ENCODE data around the gene RGS10.

The RGS10 gene

DNA sequence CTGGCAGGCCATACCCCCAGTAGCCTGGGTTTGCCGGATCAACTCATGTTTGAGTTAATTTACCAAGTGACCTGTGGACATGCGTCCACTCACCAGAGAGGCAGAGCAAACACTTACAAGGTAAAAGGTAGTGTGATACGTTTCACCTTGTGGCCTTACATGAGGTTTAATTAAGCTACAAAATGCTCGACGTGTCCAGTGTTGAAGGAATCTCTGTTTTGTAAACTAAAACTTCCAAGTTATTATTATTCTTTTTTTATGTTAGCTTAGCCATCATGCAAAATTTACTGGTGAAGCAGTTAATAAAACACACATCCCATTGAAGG, 42.9 kb downstream of the RGS10 start:
- DNase-seq (ENCODE audit: insufficient read length, low spot score): no peak
- no peak for FAIRE-seq

DNA sequence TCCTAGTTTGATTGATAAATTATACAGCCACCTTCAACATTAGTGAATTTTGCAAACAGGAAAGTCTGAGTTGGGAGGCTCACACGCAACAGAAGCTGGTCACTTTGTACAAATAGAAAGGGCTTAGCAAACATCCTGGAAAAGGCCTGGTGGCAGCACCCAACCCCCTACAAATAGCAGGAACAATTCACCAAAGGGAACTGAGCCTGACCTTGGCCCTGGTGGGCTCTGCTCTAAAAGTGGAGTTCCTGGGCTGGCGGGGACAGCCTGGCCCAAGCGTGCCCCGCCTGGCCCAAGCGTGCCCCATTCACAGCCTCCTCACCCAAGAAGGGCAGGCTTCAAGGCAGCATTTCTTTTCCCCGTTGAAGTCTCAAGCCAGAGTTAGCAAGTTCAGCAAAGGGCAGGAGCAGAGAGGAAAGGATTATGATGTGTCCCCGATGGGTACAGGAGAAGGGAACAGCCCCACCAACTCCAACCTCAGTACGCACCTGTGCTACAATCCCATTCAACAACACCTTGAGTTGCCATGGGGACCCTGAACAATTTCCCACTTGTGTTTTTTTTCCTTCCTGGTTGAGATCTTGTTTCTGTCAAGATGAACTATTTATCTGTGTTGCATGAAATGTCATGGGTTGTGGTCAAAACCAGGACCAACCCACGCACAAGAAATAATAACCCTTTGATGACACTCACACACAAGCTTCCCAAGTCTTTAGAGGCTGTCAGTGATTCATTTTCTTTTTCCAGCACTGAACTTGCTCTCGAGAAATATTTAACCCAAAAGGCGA, 43.4 kb downstream of the RGS10 start:
- FAIRE-seq (peak; percentile 51), DNase-seq (ENCODE audit: insufficient read length, low spot score) (no peak)

DNA sequence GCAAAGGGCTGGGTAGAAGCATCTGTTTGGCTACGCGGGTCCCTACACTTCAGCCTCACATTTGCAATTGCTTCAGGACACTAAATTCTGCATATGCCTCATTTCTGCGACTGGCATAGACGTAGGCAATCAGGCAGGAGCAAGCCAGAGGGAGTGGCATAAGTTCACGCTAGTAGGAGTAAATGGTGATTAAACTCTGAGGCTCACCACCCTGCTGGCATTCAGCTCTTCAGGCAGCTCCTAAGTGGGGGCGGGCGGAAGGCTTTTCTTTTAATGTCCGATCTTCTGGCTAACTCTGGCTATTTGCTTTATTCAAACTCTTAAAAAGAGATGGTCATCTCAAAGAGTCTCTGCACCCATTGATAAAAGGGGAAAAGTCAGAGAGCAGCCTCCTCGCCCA, 45.3 kb downstream of the RGS10 start:
- FAIRE-seq (no peak), DNase-seq (ENCODE audit: insufficient read length, low spot score) (no peak)

DNA sequence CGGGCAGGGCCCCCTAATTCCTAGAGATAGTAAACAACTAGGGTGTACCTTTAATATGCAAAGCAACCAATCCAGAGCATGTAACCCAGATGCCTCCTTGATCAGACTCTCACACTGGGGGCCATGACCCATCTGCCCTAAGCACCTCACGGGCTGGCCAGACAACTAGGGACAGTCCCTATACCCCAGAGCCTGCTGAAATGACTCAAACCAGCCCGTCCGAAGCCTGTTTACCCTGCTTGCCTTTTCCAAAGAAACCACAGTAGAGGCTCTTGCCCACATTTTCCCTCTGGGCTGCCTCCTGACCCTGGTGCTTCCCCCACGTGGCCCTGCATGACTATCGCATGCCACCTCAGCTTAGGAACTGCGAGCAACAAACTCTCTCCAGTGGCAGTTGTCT, 46.2 kb downstream of the RGS10 start:
- FAIRE-seq (no peak), DNase-seq (ENCODE audit: insufficient read length, low spot score) (no peak)

DNA sequence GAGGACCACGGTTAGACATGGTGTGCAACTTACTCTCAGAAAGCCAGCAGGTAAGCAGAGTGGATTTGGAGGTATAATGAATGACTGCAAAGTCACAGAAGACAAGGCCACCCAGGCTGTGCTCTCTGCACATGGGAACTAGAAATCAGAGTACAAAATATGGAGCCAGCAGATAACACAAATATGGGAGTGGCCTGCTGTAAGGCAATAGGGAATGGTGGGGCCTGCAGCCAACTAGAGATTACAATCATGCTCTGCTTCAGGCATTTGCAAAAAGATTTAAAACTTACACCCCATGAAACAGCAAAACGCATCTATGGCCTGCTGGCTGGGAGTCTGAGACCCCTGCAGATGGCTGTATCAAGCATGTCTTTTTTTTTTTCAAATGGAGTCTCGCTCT, 47.0 kb downstream of the RGS10 start:
- FAIRE-seq: no peak
- no peak for DNase-seq (ENCODE audit: insufficient read length, low spot score)

DNA sequence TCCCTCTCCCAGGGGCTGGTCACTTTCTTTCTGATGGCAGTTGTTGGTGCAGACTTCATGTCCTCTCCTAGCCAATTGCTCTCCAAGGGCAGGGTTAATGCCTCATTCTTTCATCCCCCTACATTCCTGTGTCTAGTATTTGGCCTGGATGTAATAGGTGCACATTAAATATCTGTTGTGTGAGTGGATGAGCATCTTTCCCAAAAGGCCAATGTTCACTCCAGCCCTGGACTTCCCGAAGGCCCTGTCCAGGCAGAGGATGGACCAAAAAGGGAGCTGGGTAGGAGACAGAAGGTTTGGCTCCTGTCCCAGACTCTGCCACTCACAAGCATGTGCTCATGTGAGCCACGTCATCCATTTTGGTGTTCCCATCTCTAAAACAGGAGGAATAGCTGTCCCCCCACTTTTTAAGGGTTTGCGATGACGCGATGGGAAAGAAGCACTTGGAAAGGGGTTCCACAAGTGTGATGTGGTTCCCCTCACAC, 47.5 kb downstream of the RGS10 start:
- FAIRE-seq: no peak
- no peak for DNase-seq (ENCODE audit: insufficient read length, low spot score)

DNA sequence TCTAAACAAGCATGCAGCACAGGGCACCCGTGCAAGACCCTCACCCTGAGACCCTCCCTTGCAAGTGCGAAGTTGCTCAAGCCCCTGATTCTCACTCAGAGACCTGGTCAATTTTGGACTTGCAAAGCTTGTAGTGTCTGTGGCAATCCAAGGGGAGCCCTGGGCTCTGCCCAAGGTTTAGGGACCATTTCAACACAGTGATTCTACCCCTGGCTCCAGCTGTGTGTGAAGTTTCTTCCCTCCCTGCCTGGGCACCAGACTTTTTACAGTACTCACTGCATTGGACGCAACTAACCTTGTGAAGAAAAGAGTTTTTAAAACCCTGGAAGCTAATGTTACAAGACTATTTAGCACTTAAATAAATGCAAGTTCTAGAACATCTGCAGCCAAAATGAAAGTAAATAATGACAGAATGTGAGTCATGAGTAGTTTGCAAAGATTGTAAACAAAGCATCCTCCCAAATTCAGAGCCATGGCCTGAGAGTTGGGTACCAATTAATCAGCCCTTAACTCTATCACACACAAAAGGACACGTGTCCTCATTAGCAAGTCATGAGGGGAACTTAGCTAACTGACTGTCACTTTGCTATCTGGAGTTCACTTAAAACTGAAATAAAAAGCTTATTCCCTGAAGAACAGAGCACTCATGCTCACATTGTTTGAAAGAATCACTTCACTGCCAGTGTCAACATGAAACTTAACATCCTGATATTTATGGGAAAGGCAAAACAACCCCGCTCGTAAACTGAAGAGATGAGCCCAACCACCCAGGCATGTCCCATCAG, 48.1 kb downstream of the RGS10 start:
- FAIRE-seq (no peak), DNase-seq (ENCODE audit: insufficient read length, low spot score) (no peak)

DNA sequence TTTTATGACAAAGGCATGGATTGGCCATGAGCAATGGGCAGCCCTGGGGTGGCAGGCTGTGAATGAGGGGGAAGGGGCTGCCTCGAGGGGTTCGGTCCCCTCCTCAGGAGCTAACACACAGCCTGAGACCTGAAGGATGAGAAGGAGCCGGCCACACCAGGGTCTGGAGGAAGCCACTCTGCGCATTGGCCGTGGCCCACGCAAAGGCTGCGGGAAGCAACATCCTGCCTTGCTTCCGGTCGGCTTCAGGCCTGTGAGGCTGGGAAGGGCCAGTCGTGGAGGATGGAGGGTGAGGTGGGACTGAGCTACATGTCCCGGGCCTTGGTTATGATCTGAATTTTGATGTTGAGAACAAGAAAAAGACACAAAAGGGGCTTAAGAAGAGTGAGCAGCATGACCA, 49.4 kb downstream of the RGS10 start:
- DNase-seq (ENCODE audit: insufficient read length, low spot score) (no peak), FAIRE-seq (no peak)

DNA sequence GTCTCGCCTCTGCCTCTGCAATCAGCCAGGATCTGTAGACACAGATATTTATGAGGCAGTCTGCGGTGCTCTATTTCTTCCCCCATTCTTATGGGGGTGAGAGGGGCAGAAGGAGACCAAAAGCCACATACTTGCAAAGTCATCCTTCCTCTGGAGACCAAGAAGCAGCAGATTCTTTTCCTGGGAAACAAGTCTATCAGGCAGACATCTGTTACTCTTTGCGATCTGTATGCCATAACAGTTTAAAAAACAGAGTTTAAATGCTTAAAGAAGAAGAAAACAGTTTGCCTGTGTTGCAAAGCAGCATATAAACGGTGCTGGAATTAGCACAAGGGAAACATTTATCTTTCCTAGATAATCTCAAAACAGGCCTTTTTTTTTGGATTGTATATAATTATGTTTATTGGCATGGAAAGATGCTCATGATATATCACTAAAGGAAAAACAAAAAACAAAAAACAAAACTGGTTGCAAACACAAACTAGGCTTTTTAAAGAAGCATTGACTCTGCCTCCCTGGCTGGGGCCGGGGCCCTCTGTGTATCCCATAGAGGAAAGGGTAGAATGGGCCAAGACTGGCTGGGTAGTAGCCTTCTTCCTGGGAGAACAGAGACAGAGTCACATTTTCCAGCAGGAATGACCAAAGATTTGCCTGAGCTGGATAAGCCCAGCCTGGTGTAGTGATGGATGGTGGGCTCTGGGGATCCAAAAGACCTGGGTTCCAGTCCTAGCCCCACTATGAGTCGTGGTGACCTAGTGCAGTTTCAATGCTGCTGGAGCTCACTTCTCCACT, 50.4 kb downstream of the RGS10 start:
- no peak for DNase-seq (ENCODE audit: insufficient read length, low spot score)
- no peak for FAIRE-seq

DNA sequence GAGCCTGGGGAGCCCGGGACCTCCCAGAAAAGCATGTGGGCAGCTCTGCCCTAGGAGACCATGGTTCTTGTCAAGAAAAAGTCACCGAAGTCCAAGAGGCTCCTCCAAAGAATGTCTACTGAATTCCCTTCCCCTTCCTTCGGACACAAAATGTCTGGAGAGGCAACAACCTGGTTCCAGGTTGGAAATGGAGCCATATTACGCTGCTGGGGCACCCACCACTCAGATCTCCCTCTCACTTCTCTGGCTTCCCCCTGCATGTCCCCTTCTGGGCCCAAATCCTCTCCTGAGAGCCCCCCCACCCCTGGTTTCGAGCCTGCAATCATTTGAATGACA, 52.6 kb downstream of the RGS10 start:
- no peak for DNase-seq (ENCODE audit: insufficient read length, low spot score)
- FAIRE-seq: no peak

DNA sequence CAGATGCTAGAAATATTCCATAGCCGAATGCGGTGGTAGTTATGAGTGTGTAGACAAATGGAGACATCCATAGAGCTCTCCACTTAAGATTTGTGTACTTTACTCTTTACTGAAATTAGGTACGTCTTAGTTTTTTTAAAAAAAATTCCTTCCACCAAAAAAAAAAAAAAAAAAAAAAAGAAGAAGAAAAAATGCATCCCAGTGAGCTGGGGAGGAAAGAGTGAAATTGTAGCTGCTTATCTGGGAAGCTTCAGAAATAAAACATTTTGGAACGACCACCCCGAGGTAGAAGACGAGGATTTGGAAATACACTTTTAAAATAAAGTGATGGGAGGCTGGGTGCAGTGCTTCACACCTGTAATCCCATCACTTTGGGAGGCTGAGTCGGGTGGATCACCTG, 53.8 kb downstream of the RGS10 start:
- no peak for DNase-seq (ENCODE audit: insufficient read length, low spot score)
- FAIRE-seq: no peak

DNA sequence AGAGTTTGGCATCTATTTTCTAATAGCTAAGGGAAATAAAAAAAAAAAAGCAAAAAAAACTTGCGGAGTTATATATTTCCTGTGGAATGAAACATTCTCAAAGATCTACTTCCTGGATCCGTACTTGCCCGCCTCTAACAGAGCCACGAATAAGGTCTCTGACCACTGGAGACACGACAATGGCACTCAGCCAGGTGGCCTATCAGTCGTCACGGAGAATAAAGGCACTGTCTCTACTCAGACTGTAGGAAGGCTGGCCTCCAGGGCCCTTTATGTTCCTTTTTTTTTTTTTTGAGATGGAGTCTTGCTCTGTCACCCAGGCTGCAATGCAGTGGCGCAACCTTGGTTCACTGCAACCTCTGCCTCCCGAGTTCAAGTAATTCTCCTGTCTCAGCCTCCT, 58.7 kb downstream of the RGS10 start:
- no peak for DNase-seq (ENCODE audit: insufficient read length, low spot score)
- no peak for FAIRE-seq

DNA sequence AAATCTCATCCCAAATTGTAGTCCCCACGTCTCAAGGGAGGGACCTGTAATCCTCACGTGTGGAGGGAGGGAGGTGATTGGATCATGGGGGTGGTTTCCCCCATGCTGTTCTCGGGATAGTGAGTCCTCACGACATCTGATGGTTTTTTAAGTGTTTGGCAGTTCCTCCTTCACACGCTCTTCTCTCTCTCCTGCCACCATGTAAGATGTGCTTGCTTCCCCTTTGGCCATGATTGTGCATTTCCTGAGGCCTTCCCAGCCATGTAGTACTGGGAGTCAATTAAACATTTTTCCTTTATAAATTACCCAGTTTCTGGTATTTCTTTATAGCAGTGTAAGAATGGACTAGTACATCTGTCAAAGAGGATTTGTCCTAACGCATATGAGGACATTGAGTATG, 59.5 kb downstream of the RGS10 start:
- FAIRE-seq: no peak
- DNase-seq (ENCODE audit: insufficient read length, low spot score): no peak

DNA sequence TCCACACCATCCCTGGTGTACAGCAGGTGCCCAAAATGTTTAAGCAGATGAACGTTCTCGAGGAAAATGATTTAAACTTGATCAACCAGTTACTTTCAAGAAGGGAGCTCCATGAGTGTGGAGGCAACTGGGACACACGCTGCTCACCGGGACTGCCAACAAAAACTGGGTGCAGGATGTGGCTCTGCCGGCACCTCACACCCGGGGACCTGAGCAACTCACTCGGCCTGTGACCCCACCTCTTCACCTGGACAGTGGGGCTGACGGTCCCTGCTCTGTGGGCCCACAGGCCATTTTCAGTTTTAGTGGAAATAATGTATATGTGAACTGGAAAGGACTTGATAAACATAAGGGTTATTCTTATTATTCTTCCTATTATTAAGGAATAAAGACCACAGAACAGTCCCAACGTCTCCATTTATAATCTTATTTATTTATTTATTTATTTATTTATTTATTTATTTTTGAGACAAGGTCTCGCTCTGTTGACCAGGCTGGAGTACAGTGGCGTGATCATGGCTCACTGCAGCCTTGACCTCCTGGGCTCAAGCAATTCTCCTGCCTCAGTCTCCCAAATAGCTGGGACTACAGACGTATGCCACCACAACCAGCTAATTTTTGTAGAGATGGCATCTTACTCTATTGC, 60.6 kb downstream of the RGS10 start:
- DNase-seq (ENCODE audit: insufficient read length, low spot score) (no peak), FAIRE-seq (no peak)

DNA sequence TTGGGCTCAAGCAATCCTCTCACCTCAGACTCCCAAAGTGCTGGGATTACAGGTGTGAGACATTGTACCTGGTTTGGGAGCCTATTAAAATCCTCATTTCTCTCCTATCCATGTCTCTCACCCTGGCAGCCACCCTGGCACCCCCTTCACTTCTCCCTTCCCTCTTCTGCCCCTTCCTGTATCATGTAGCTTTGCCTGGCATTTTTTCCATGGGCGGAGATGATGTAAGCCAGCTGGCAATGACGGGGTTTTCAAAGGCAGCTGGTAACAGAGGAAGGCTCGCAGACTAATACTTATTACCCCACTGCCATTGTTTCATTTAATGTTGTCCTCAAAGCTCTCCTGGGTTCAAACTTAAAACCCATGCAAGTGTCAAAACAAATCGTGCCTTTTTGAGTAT, 61.9 kb downstream of the RGS10 start:
- no peak for FAIRE-seq
- no peak for DNase-seq (ENCODE audit: insufficient read length, low spot score)

DNA sequence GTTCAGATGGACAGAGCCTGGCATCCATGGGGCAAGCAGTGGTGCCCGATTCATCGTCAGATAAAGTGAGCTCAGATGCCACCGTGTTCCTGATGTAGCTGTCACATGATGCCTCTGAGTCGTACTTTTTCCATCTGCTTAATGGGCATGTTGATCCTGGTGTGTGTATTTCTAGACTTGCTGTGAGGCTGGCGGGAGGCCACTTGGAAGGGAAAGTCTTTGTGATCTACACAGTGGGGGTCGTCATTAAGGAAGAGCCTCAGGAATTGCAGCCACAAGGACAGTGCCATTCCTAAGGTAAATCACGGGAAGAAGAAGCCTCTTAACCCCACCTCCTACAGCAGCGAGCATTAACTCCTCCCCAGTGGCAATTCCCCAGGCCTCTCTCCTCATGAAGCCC, 63.0 kb downstream of the RGS10 start:
- no peak for DNase-seq (ENCODE audit: insufficient read length, low spot score)
- no peak for FAIRE-seq

DNA sequence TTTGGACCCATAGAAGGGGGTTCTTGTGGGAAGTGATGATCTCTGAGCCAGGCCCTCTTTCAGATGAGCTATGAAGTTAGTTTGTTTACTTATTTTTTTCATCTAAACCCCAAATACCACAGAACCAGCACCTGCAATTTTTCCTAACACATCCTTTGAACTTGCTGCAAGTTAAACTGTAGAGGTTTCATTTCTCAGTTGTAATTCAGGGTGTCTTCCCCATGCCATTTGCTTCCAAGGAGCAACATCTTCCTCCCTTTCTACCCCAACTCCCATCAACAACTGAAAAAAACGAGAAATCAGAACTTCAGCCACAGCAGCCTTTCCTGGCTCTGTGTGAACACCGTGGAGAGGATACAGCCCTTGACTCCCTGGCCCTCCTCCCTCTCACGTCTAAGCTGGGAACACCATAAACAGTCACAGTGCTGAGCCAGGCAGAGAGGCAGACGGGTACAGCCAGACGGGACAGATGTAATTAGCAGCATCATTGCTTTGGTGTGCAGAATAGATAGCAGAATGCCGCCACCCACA, 63.6 kb downstream of the RGS10 start:
- FAIRE-seq (peak; percentile 80), DNase-seq (ENCODE audit: insufficient read length, low spot score) (no peak)

DNA sequence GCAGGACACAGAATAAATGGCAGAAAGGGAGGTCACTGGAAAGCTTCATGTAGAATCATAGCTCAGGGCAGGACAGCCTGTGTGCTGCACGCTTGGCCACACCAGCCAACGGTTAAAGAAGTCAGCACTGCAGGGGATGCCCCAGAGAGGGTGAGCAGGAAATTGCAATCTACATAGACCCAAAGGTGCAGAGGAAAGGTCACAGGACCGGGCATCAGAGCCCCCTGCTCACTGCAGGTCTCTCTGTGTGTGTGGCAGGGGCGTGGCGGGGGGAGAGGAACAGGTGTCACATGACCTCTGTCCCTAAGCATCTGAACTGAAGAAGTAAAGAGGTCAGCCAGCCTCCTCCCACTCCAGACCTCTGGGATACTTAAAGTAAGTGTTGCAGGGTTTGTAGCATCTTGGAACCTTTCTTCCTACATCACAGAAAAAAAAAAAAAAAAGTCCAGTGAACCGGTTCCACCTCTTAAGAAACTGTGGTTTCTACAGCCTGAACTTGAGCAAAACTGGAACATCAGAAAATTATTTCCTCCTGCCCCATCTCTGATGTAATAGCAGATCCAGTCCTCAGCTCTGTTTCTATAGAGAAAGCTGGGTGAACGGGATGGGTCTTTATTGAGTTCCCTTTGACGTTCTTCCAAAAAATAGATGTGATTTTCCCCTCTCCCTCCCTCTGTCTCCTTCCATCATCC, 64.3 kb downstream of the RGS10 start:
- peak; percentile 94 for FAIRE-seq

DNA sequence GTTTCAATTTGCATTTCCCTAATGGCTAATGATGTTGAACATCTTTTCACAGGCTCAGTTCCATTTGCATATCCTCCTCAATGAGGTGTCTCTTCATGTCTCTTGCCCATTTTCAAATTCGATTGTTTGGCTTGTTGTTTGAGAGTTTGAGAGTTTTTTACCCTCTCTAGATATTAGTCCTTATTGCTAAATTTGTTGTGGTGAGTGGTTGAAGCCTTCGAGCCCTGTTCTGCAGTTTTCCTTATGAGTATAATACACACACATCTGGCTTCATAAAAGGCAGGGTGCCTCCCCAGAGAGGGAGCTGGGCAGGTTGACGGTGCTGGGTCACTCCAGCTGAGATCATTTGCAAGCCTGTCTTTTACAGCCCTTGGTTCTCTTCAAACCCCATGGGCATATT, 65.1 kb downstream of the RGS10 start:
- FAIRE-seq (peak; percentile 45), DNase-seq (ENCODE audit: insufficient read length, low spot score) (no peak)

More for the DNA sequence above, 64.3 kb downstream of the RGS10 start:
- peak; percentile 26 for DNase-seq (ENCODE audit: insufficient read length, low spot score)

DNA sequence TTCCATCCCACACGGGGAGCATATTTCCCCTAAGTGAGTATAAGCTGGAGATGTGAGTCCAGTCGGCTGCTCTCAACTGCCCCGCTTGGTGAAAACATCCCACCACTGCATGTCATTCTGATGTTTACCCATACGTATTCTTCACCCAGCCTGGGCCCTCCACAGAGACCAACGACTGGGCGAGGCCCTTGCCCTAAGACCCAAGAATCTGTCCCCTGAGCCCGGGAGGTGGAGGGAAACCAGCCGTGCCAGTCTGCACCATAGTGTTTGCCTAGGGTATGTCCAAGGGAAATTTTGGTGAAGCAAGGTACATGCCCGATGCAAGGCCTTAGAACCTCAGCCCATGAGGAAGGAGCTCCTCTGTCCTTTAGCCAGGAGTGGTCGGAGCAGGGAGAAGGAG, 67.9 kb downstream of the RGS10 start:
- DNase-seq (ENCODE audit: insufficient read length, low spot score): no peak
- no peak for FAIRE-seq
